H1 (cell line): ENCODE measurements around the gene NME9. TPM values are rescaled to one million over a fixed set of nuclear protein-coding genes. Genes with fewer than 3 reads are reported as not detected.

Experiments
- CHD2 ChIP-seq: IDR thresholded peaks from 2 replicates; pipeline ENCODE4 v1.6.1; 2012; ENCODE audit warnings: low read length, improper control_type of control experiment
- SP4 ChIP-seq: IDR thresholded peaks from 2 replicates; pipeline ENCODE4 v1.6.1; 2012; ENCODE audit warnings: low read length, inconsistent platforms
- polyA plus RNA-seq, 7 experiments: library from polyadenylated mRNA; depleted of rRNA in 3 of 7; stranded (reverse) in 5 of 7; unstranded in 2 of 7; fragments of >200 nt in 5 of 7; fragments of 200-250 nt in 2 of 7; gene quantifications; 1 replicate in 5 of 7; 2 replicates in 1 of 7; 4 replicates in 1 of 7; pipeline versions ENCODE4 v1.2.1 to v1.2.3, GENCODE V29; 2011 to 2013; ENCODE audit warnings: missing spikeins in 2 of 7, mixed read lengths in 2 of 7
- total RNA-seq: library from RNA; stranded (reverse); fragmentation: NEBNext Ultra II Directional; extraction: Animal tissue kit (Norgen Biotek cat#: 25700); gene quantifications from 2 replicates; pipeline ENCODE4 v1.2.1, GENCODE V29; 2021

Gene NME9
- total and polyA plus RNA-seq, 2 of the 8 experiments (the other 6 are each of a cell fraction or from before 2014, with no cell fraction given) = 0.11 TPM; not detected in 1

- TF ChIP-seq CHD2 = no peak
- TF ChIP-seq SP4 = no peak
Observed at GRCh38 chr3:138259126-138259525, 70.5 kb downstream of the NME9 start (continued).
